MM.1S (cell line): ENCODE measurements around the gene DUOXA1.

Source experiments
- EZH2 ChIP-seq: fragments of 300-600 bp; sonication (generic); optimal IDR thresholded peaks from 2 replicates; pipeline ENCODE3; 2017; ENCODE audit warnings: low read depth, mild to moderate bottlenecking, antibody characterized with exemption, low read length, mixed read lengths
- EZH2phosphoT487 ChIP-seq: fragments of 300-600 bp; sonication (generic); IDR thresholded peaks from 2 replicates; pipeline ENCODE4 v1.6.1; 2018; ENCODE audit warnings: antibody characterized with exemption, low read length
- TF ChIP-seq, protein P1 (sequence below): fragments of 300-600 bp; sonication (generic); IDR thresholded peaks from 2 replicates; pipeline ENCODE4 v1.5.1; 2016; ENCODE audit warnings: antibody characterized with exemption, low read length, mixed read lengths

DNA sequence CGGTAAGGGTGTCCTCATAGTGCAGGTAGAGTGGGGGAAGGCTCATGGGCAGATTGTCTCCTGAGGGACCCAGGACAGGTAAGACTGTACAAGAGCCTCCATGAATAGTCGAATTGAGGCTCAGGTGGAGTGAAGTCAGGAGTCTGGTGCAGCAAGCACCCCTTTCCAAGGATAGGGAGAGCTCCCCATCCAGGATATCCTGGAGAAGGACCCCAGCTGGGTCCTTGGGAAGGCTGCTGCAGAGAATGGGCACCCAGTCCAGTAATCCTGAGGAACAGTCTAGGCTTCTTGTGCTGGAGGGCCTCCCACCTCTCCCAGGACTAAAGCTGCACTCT lies 15.0 kb downstream of the DUOXA1 start:
- no peak for TF ChIP-seq EZH2
- TF ChIP-seq, protein P1, sequence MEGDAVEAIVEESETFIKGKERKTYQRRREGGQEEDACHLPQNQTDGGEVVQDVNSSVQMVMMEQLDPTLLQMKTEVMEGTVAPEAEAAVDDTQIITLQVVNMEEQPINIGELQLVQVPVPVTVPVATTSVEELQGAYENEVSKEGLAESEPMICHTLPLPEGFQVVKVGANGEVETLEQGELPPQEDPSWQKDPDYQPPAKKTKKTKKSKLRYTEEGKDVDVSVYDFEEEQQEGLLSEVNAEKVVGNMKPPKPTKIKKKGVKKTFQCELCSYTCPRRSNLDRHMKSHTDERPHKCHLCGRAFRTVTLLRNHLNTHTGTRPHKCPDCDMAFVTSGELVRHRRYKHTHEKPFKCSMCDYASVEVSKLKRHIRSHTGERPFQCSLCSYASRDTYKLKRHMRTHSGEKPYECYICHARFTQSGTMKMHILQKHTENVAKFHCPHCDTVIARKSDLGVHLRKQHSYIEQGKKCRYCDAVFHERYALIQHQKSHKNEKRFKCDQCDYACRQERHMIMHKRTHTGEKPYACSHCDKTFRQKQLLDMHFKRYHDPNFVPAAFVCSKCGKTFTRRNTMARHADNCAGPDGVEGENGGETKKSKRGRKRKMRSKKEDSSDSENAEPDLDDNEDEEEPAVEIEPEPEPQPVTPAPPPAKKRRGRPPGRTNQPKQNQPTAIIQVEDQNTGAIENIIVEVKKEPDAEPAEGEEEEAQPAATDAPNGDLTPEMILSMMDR: no peak
- TF ChIP-seq EZH2phosphoT487: no peak
